Suprapubic skin (tissue), 3 donors: ENCODE results near the gene PARD3B.

Experiments
- POLR2A ChIP-seq, 2 donors: fragments of 450-650 bp; IDR thresholded peaks; one replicate each; pipeline ENCODE4 v1.6.1; 2017; ENCODE audit warnings: antibody characterized with exemption in 2 of 2, mild to moderate bottlenecking in 2 of 2, moderate library complexity in 2 of 2
- TF ChIP-seq, protein P1 (sequence below), 2 donors: fragments of 200-600 bp in 1 of 2; fragments of 450-650 bp in 1 of 2; sonication (generic) in 1 of 2; IDR thresholded peaks; one replicate each; pipeline ENCODE4 v1.5.1; 2016 to 2019; ENCODE audit warnings: antibody characterized with exemption in 2 of 2, mild to moderate bottlenecking in 1 of 2, moderate library complexity in 1 of 2

DNA sequence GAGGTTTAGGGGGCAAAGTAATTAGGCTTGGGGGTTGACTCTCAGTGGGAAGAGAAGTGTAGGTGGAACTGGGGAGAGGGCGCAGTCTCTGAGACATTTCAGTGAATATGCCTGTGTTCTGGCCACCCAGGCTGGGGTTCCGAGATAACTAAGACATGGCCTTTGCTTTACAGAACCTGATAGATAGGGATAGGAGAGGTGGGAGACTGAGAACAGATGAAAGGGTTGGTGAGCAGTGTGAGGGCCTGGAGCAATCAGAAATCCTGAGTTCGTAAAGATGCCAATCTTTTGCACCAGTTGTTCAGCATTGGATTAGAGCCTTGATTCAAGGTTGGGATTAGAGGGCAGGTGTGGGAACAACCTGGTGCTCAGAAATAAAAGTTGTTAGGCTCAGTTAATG, 15.6 kb downstream of the PARD3B start:
- TF ChIP-seq, protein P1, sequence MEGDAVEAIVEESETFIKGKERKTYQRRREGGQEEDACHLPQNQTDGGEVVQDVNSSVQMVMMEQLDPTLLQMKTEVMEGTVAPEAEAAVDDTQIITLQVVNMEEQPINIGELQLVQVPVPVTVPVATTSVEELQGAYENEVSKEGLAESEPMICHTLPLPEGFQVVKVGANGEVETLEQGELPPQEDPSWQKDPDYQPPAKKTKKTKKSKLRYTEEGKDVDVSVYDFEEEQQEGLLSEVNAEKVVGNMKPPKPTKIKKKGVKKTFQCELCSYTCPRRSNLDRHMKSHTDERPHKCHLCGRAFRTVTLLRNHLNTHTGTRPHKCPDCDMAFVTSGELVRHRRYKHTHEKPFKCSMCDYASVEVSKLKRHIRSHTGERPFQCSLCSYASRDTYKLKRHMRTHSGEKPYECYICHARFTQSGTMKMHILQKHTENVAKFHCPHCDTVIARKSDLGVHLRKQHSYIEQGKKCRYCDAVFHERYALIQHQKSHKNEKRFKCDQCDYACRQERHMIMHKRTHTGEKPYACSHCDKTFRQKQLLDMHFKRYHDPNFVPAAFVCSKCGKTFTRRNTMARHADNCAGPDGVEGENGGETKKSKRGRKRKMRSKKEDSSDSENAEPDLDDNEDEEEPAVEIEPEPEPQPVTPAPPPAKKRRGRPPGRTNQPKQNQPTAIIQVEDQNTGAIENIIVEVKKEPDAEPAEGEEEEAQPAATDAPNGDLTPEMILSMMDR (IDR thresholded peaks at IDR 0.05), result no peak
- no peak for TF ChIP-seq POLR2A (IDR thresholded peaks at IDR 0.05)
